A673 (cell line): ENCODE data around the gene AATK.

Experiments
- EZH2 ChIP-seq: fragments of 200-600 bp; sonication (generic); IDR thresholded peaks from 2 replicates; pipeline ENCODE4 v1.6.1; 2017; ENCODE audit warnings: borderline replicate concordance, low read depth, mild to moderate bottlenecking, mixed read lengths, antibody characterized with exemption, low read length; ENCODE audit not compliant: poor library complexity, severe bottlenecking
- TF ChIP-seq, protein P1 (sequence below): fragments of 300-800, 200-600 bp; sonication (generic); conservative IDR thresholded peaks from 2 replicates; pipeline ENCODE4 v1.5.1; 2017; ENCODE audit warnings: low read depth, mild to moderate bottlenecking, antibody characterized with exemption, low read length, moderate library complexity, mixed read lengths

DNA sequence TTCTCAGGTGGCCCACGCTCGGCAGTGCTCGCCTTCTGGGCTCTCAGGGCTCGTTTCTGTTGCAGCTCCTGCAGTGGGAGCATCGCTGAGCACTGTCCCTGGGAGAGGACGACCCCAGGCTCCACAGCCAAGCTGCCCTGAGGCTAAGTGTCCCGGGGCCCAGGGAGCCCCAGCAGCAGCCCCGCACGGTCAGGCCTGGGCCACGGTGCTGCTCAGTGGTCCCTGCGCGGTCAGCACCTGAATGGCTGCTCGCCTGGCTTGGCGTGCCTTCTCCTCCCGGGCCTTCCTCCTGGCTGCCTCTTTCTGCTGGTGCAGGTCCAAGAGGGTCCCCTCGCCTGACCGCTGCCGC is 33.4 kb upstream of the AATK start:
- TF ChIP-seq, protein P1, sequence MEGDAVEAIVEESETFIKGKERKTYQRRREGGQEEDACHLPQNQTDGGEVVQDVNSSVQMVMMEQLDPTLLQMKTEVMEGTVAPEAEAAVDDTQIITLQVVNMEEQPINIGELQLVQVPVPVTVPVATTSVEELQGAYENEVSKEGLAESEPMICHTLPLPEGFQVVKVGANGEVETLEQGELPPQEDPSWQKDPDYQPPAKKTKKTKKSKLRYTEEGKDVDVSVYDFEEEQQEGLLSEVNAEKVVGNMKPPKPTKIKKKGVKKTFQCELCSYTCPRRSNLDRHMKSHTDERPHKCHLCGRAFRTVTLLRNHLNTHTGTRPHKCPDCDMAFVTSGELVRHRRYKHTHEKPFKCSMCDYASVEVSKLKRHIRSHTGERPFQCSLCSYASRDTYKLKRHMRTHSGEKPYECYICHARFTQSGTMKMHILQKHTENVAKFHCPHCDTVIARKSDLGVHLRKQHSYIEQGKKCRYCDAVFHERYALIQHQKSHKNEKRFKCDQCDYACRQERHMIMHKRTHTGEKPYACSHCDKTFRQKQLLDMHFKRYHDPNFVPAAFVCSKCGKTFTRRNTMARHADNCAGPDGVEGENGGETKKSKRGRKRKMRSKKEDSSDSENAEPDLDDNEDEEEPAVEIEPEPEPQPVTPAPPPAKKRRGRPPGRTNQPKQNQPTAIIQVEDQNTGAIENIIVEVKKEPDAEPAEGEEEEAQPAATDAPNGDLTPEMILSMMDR: no peak
- TF ChIP-seq EZH2: no peak
